HL-60/S4 (cell line): ENCODE results near the gene CXXC5.

Experiments
- in situ Hi-C: fragments of 300-500 bp; cut with MboI; formaldehyde crosslinking; loops from 2 replicates; pipeline ENCODE4 v1.14.3; 2022; ENCODE audit warnings: low sequenced_read_pairs

Gene CXXC5

GRCh38 chr5:139663207-139664085, 15.3 kb downstream of the CXXC5 start:
- in situ Hi-C loops: no loop called here

GRCh38 chr5:139664086-139664693, 16.0 kb downstream of the CXXC5 start:
- in situ Hi-C loops: no loop called here

GRCh38 chr5:139664727-139665351, 16.7 kb downstream of the CXXC5 start:
- in situ Hi-C loops: no loop called here

GRCh38 chr5:139665626-139666025, 17.5 kb downstream of the CXXC5 start:
- in situ Hi-C loops: no loop called here

- in situ Hi-C loops: no loop called here
Observed at GRCh38 chr5:139666551-139666950, 18.4 kb downstream of the CXXC5 start.

GRCh38 chr5:139667001-139667729, 19.0 kb downstream of the CXXC5 start:
- in situ Hi-C loops: no loop called here

- in situ Hi-C loops: no loop called here
Observed at GRCh38 chr5:139667730-139668063, 19.5 kb downstream of the CXXC5 start.

GRCh38 chr5:139668064-139668880, 20.1 kb downstream of the CXXC5 start:
- in situ Hi-C loops: no loop called here

GRCh38 chr5:139668924-139669661, 20.9 kb downstream of the CXXC5 start:
- in situ Hi-C loops: no loop called here

GRCh38 chr5:139669662-139670368, 21.7 kb downstream of the CXXC5 start:
- in situ Hi-C loops: no loop called here

GRCh38 chr5:139670369-139671095, 22.4 kb downstream of the CXXC5 start:
- in situ Hi-C loops: no loop called here

- in situ Hi-C loops: no loop called here
Observed at GRCh38 chr5:139671096-139671841, 23.1 kb downstream of the CXXC5 start.

- in situ Hi-C loops: no loop called here
Observed at GRCh38 chr5:139675213-139675612, 27.1 kb downstream of the CXXC5 start.

GRCh38 chr5:139675825-139676224, 27.7 kb downstream of the CXXC5 start:
- in situ Hi-C loops: no loop called here

- in situ Hi-C loops: no loop called here
Observed at GRCh38 chr5:139676406-139676805, 28.3 kb downstream of the CXXC5 start.

GRCh38 chr5:139676951-139677735, 29.0 kb downstream of the CXXC5 start:
- in situ Hi-C loops: no loop called here
